GM19025 (cell line): ENCODE measurements around the gene OR51I2.

Experiments used
- ATAC-seq: cut with Tn5 transposase; IDR thresholded peaks from one replicate; pipeline ENCODE4 v1.9.1; 2021; ENCODE audit warnings: mild to moderate bottlenecking, low read depth, moderate library complexity; ENCODE audit not compliant: unreplicated experiment

OR51I2 gene

GRCh38 chr11:5449023-5449422 is at the start of gene OR51I2:
TSS of gene OR51I2 (plus strand) at chr11:5449323. CDS start at chr11:5453489, 4,166 bp downstream.
- no peak for ATAC-seq

GRCh38 chr11:5405173-5405572 is 44.0 kb upstream of the OR51I2 start:
- ATAC-seq = no peak

GRCh38 chr11:5420993-5421392 is 28.1 kb upstream of the OR51I2 start:
- no peak for ATAC-seq

- no peak for ATAC-seq
These were observed 27.3 kb upstream of the OR51I2 start, which contains the start of gene OR51Q1 for GRCh38 chr11:5421811-5422210. TSS of gene OR51Q1 (plus strand) at chr11:5422111. CDS start at chr11:5422201, 90 bp downstream.

- ATAC-seq = no peak
These were observed 26.0 kb upstream of the OR51I2 start for GRCh38 chr11:5423131-5423530.

- ATAC-seq = no peak
These were observed 7.7 kb upstream of the OR51I2 start, which contains the start of gene OR51I1 for GRCh38 chr11:5441414-5441813. TSS of gene OR51I1 (minus strand) at chr11:5441514. CDS start at chr11:5441514, 0 bp downstream.

GRCh38 chr11:5443835-5444393 is 5.2 kb upstream of the OR51I2 start:
- no peak for ATAC-seq

- ATAC-seq = no peak
These were observed 309 bp downstream of the OR51I2 start for GRCh38 chr11:5449432-5449831.

- ATAC-seq = no peak
These were observed 12.0 kb downstream of the OR51I2 start for GRCh38 chr11:5460983-5461621.

GRCh38 chr11:5467527-5467926 is 18.4 kb downstream of the OR51I2 start:
- no peak for ATAC-seq

GRCh38 chr11:5473921-5474320 is 24.8 kb downstream of the OR51I2 start:
- ATAC-seq = no peak

- ATAC-seq = no peak
These were observed 27.2 kb downstream of the OR51I2 start for GRCh38 chr11:5476186-5476819.

GRCh38 chr11:5486003-5486402 is 36.9 kb downstream of the OR51I2 start:
- ATAC-seq = no peak

GRCh38 chr11:5486421-5486820 is 37.3 kb downstream of the OR51I2 start:
- ATAC-seq = no peak

- no peak for ATAC-seq
These were observed 39.3 kb downstream of the OR51I2 start, which contains the start of gene OR52D1 for GRCh38 chr11:5488385-5488784. TSS of gene OR52D1 (plus strand) at chr11:5488685. CDS start at chr11:5488707, 22 bp downstream.

GRCh38 chr11:5488798-5489399 is 39.8 kb downstream of the OR51I2 start:
- ATAC-seq = no peak

GRCh38 chr11:5489576-5490357 is 40.6 kb downstream of the OR51I2 start:
- no peak for ATAC-seq

- ATAC-seq = no peak
These were observed 50.5 kb downstream of the OR51I2 start for GRCh38 chr11:5499671-5500070.

GRCh38 chr11:5500393-5500801 is 51.3 kb downstream of the OR51I2 start:
- no peak for ATAC-seq

GRCh38 chr11:5504403-5504921 is 55.3 kb downstream of the OR51I2 start:
- no peak for ATAC-seq
